Measurements from ENCODE around the gene LURAP1L. TPM values are rescaled to one million over a fixed set of nuclear protein-coding genes. Genes with fewer than 3 reads are reported as not detected.
A peak's percentile ranks its signal among the peaks of the same experiment; 100 is the strongest.

Gene LURAP1L
- polyA plus RNA-seq, 1 donor (not counting 4 experiments of a cell fraction or from before 2014, with no cell fraction given), result 25.0 TPM

GRCh38 chr9:12811935-12812334, 37.1 kb downstream of the LURAP1L start:
- peak overlapping the region in 1 of 3 experiments; percentile 67 for H3K4me3 ChIP-seq (ENCODE audit: control insufficient read depth in 2 of 3, extremely low read depth in 1 of 3, insufficient read depth in 2 of 3, low read depth in 1 of 3, low read length in 3 of 3)
- H3K4me1 ChIP-seq (ENCODE audit: control insufficient read depth, extremely low read depth, insufficient read depth, low read length), result peaks cover 22% of the 10 kb centered on the region
- TF ChIP-seq CTCF (optimal IDR thresholded peaks at IDR 0.05 in 1 of 3, IDR thresholded peaks at IDR 0.05 in 1 of 3, conservative IDR thresholded peaks at IDR 0.05 in 1 of 3; ENCODE audit: extremely low read depth in 1 of 3, insufficient read depth in 2 of 3, low read length in 3 of 3), result no peak
- no peak for TF ChIP-seq EZH2 (IDR thresholded peaks at IDR 0.05; ENCODE audit: low read length)
- peaks cover 0 to 13% of the 10 kb centered on the region in 2 experiments for H3K36me3 ChIP-seq (ENCODE audit: control insufficient read depth in 2 of 2, extremely low read depth in 1 of 2, insufficient read depth in 2 of 2, low read length in 2 of 2)
- no peaks in the 10 kb centered on the region for H3K9me1 ChIP-seq (ENCODE audit: control insufficient read depth, extremely low read depth, insufficient read depth, low read length)
- H3K27ac ChIP-seq (ENCODE audit: control insufficient read depth, insufficient read depth, low read length), result peak overlapping the region; percentile 94
- no peaks in the 10 kb centered on the region for H3K9me3 ChIP-seq (ENCODE audit: control insufficient read depth, low read depth, low read length)
- H3K4me2 ChIP-seq (ENCODE audit: control insufficient read depth, extremely low read depth, insufficient read depth, low read depth, low read length), result peak overlapping the region; percentile 71
- no peak overlapping the region for H3K9ac ChIP-seq (ENCODE audit: control insufficient read depth, extremely low read depth, insufficient read depth, low read length)
- dilution Hi-C loops (cut with MboI; ENCODE audit: extremely low pct_ligation_motif_present, low sequenced_read_pairs), result no loop called here
- no peak overlapping the region for H2AFZ ChIP-seq (ENCODE audit: control insufficient read depth, low read length)
- DNase-seq (ENCODE audit: low read depth, low spot score) (no peak), FAIRE-seq (peak; percentile 84)
- H3K27me3 ChIP-seq (ENCODE audit: control insufficient read depth, extremely low read depth, insufficient read depth, low read length), result no peaks in the 10 kb centered on the region
- H3K79me2 ChIP-seq (ENCODE audit: control insufficient read depth, insufficient read depth, low read length), result peaks cover 5% of the 10 kb centered on the region
- no peaks in the 10 kb centered on the region for H4K20me1 ChIP-seq (ENCODE audit: control insufficient read depth, extremely low read depth, insufficient read depth, low read length)

GRCh38 chr9:12812710-12813109, 37.9 kb downstream of the LURAP1L start:
- peak overlapping the region; percentile 85 for H3K9ac ChIP-seq (ENCODE audit: control insufficient read depth, extremely low read depth, insufficient read depth, low read length)

More at GRCh38 chr9:12812710-12813109, 37.9 kb downstream of the LURAP1L start:
- dilution Hi-C loops (cut with MboI; ENCODE audit: extremely low pct_ligation_motif_present, low sequenced_read_pairs), result no loop called here
- Histone ChIP-seq H2AFZ (ENCODE audit: control insufficient read depth, low read length) (no peak overlapping the region), H3K9me1 (ENCODE audit: control insufficient read depth, extremely low read depth, insufficient read depth, low read length) (no peaks in the 10 kb centered on the region), H3K9me3 (ENCODE audit: control insufficient read depth, low read depth, low read length) (no peaks in the 10 kb centered on the region), H3K79me2 (ENCODE audit: control insufficient read depth, insufficient read depth, low read length) (peaks cover 5% of the 10 kb centered on the region), H3K36me3 (ENCODE audit: control insufficient read depth in 2 of 2, extremely low read depth in 1 of 2, insufficient read depth in 2 of 2, low read length in 2 of 2) (peaks cover 0 to 13% of the 10 kb centered on the region in 2 experiments), H3K4me2 (ENCODE audit: control insufficient read depth, extremely low read depth, insufficient read depth, low read depth, low read length) (peak overlapping the region; percentile 71), H3K4me3 (ENCODE audit: control insufficient read depth in 2 of 3, extremely low read depth in 1 of 3, insufficient read depth in 2 of 3, low read depth in 1 of 3, low read length in 3 of 3) (peak overlapping the region; percentile 42 to 67 (median 49)), H3K4me1 (ENCODE audit: control insufficient read depth, extremely low read depth, insufficient read depth, low read length) (peaks cover 30% of the 10 kb centered on the region), H3K27ac (ENCODE audit: control insufficient read depth, insufficient read depth, low read length) (peak overlapping the region; percentile 94), H3K27me3 (ENCODE audit: control insufficient read depth, extremely low read depth, insufficient read depth, low read length) (no peaks in the 10 kb centered on the region), H4K20me1 (ENCODE audit: control insufficient read depth, extremely low read depth, insufficient read depth, low read length) (no peaks in the 10 kb centered on the region)
- FAIRE-seq (no peak), DNase-seq (ENCODE audit: low read depth, low spot score) (no peak)
- no peak for TF ChIP-seq CTCF (optimal IDR thresholded peaks at IDR 0.05 in 1 of 3, IDR thresholded peaks at IDR 0.05 in 1 of 3, conservative IDR thresholded peaks at IDR 0.05 in 1 of 3; ENCODE audit: extremely low read depth in 1 of 3, insufficient read depth in 2 of 3, low read length in 3 of 3)
- no peak for TF ChIP-seq EZH2 (IDR thresholded peaks at IDR 0.05; ENCODE audit: low read length)
